GM12878 (cell line): ENCODE measurements around the gene TBCE.
"Not testable (repeated sequence)": the region's sequence is repeated elsewhere in the genome, so short reads cannot be mapped to it uniquely, and the experiment has no call there.

ENCODE experiments used
- POLR2A ChIP-seq: IDR thresholded peaks from 2 replicates; pipeline ENCODE4 v1.6.1; 2011; ENCODE audit warnings: low read depth, mild to moderate bottlenecking, low read length
- RAD21 ChIP-seq: IDR thresholded peaks from 2 replicates; pipeline ENCODE4 v1.6.1; 2011; ENCODE audit warnings: mild to moderate bottlenecking, low read depth, low read length, moderate library complexity; ENCODE audit not compliant: insufficient read depth

GRCh38 chr1:235462832-235463231, 95.6 kb downstream of the TBCE start:
- TF ChIP-seq POLR2A, RAD21: not testable (repeated sequence)
